Urinary bladder (tissue), 4 donors: ENCODE results near the gene RNF214. TPM values are rescaled to one million over a fixed set of nuclear protein-coding genes. Genes with fewer than 3 reads are reported as not detected.
"Not testable (repeated sequence)": the region's sequence is repeated elsewhere in the genome, so short reads cannot be mapped to it uniquely, and the experiment has no call there.

Experiments
- DNase-seq: peaks from one replicate; pipeline ENCODE4 v3.0.0-alpha.2; 2015; ENCODE audit errors: extremely low spot score
- H3K27ac ChIP-seq: one replicate; pipeline ENCODE4 v1.5.1; 2013; ENCODE audit warnings: low read depth, mild to moderate bottlenecking, moderate library complexity
- H3K36me3 ChIP-seq: one replicate; pipeline ENCODE4 v1.6.1; 2013; ENCODE audit warnings: mild to moderate bottlenecking, moderate library complexity; ENCODE audit not compliant: insufficient read depth
- H3K4me1 ChIP-seq: one replicate; pipeline ENCODE4 v1.6.1; 2013; ENCODE audit warnings: mild to moderate bottlenecking, moderate library complexity; ENCODE audit not compliant: insufficient read depth
- H3K4me3 ChIP-seq: one replicate; pipeline ENCODE4 v1.5.1; 2013; ENCODE audit warnings: low read depth, low read length
- WGBS: extraction: QIAGEN DNeasy Blood & Tissue Kit; methylation state at CpG from one replicate; pipeline ENCODE4 v1.1.7; 2013; 5-methylcytosine and 5-hydroxymethylcytosine counted together
- polyA plus RNA-seq: library from polyadenylated mRNA; stranded (reverse); fragments of 200-250 nt; gene quantifications from one replicate; pipeline ENCODE4 v1.2.3, GENCODE V29; 2013
- total RNA-seq: library from RNA; depleted of rRNA; stranded (reverse); fragments of >200 nt; gene quantifications from one replicate; pipeline ENCODE4 v1.2.3, GENCODE V29; 2014
- donor health status: healthy with polysubstance abuse.
- donor health status: healthy.

RNF214 gene
- total and polyA plus RNA-seq, 2 donors: 14.5 to 15.2 TPM

GRCh38 chr11:117251506-117251905 is 19.0 kb downstream of the RNF214 start:
- H3K27ac ChIP-seq: no peak overlapping the region
- H3K4me3 ChIP-seq: no peak overlapping the region
- H3K36me3 ChIP-seq: no peaks in the 10 kb centered on the region
- no peak for DNase-seq
- H3K4me1 ChIP-seq: no peaks in the 10 kb centered on the region
- 86% methylated on average over 10 of the region's 10 CpGs for whole genome bisulfite sequencing

GRCh38 chr11:117255966-117256365 is 23.5 kb downstream of the RNF214 start:
- Histone ChIP-seq H3K36me3 (no peaks in the 10 kb centered on the region), H3K27ac (no peak overlapping the region), H3K4me1 (no peaks in the 10 kb centered on the region), H3K4me3 (no peak overlapping the region)
- no peak for DNase-seq
- WGBS: 85% methylated on average over 3 of the region's 3 CpGs

- H3K4me1 ChIP-seq: no peaks in the 10 kb centered on the region
- H3K36me3 ChIP-seq: no peaks in the 10 kb centered on the region
- WGBS: 75% methylated on average over 2 of the region's 2 CpGs
- H3K27ac ChIP-seq: no peak overlapping the region
- DNase-seq: no peak
- H3K4me3 ChIP-seq: no peak overlapping the region
These were observed 24.1 kb downstream of the RNF214 start for GRCh38 chr11:117256573-117256972.

GRCh38 chr11:117258576-117258975 is 26.1 kb downstream of the RNF214 start:
- no peak overlapping the region for H3K4me3 ChIP-seq
- 86% methylated on average over 2 of the region's 2 CpGs for WGBS
- H3K27ac ChIP-seq: no peak overlapping the region
- H3K36me3 ChIP-seq: no peaks in the 10 kb centered on the region
- no peaks in the 10 kb centered on the region for H3K4me1 ChIP-seq
- DNase-seq: no peak

GRCh38 chr11:117259417-117259816 is 26.9 kb downstream of the RNF214 start:
- Histone ChIP-seq H3K36me3 (no peaks in the 10 kb centered on the region), H3K4me1 (no peaks in the 10 kb centered on the region), H3K4me3 (no peak overlapping the region), H3K27ac (no peak overlapping the region)
- WGBS: 55% methylated on average over 1 of the region's 1 CpG
- no peak for DNase-seq

- H3K4me3 ChIP-seq, DNase-seq, H3K27ac ChIP-seq, H3K4me1 ChIP-seq, H3K36me3 ChIP-seq: not testable (repeated sequence)
- 97% methylated on average over 7 of the region's 7 CpGs for WGBS
These were observed 32.3 kb downstream of the RNF214 start for GRCh38 chr11:117264624-117265323.

- DNase-seq: no peak
- Histone ChIP-seq H3K4me1 (no peaks in the 10 kb centered on the region), H3K27ac (no peak overlapping the region), H3K4me3 (no peak overlapping the region), H3K36me3 (no peaks in the 10 kb centered on the region)
- 81% methylated on average over 2 of the region's 2 CpGs for WGBS
These were observed 33.3 kb downstream of the RNF214 start for GRCh38 chr11:117265745-117266144.

GRCh38 chr11:117269856-117270255 is 37.4 kb downstream of the RNF214 start:
- Histone ChIP-seq H3K27ac (no peak overlapping the region), H3K4me1 (no peaks in the 10 kb centered on the region), H3K4me3 (no peak overlapping the region), H3K36me3 (no peaks in the 10 kb centered on the region)
- 78% methylated on average over 2 of the region's 2 CpGs for whole genome bisulfite sequencing
- DNase-seq: no peak

- Histone ChIP-seq H3K27ac (no peak overlapping the region), H3K4me3 (no peak overlapping the region), H3K4me1 (no peaks in the 10 kb centered on the region), H3K36me3 (no peaks in the 10 kb centered on the region)
- 95% methylated on average over 4 of the region's 4 CpGs for WGBS
- DNase-seq: no peak
These were observed 38.7 kb downstream of the RNF214 start for GRCh38 chr11:117271208-117271607.

- H3K36me3 ChIP-seq, DNase-seq, H3K4me1 ChIP-seq, H3K27ac ChIP-seq, H3K4me3 ChIP-seq: not testable (repeated sequence)
- WGBS: 97% methylated on average over 5 of the region's 5 CpGs
These were observed 39.7 kb downstream of the RNF214 start for GRCh38 chr11:117272175-117272574.

GRCh38 chr11:117273550-117274289 is 41.2 kb downstream of the RNF214 start:
- H3K4me1 ChIP-seq: no peaks in the 10 kb centered on the region
- H3K4me3 ChIP-seq: no peak overlapping the region
- 91% methylated on average over 9 of the region's 9 CpGs for WGBS
- H3K36me3 ChIP-seq: no peaks in the 10 kb centered on the region
- H3K27ac ChIP-seq: no peak overlapping the region
- no peak for DNase-seq

- no peaks in the 10 kb centered on the region for H3K36me3 ChIP-seq
These were observed 45.9 kb downstream of the RNF214 start for GRCh38 chr11:117278347-117278746.

GRCh38 chr11:117279711-117280376 is 47.4 kb downstream of the RNF214 start:
- WGBS: 73% methylated on average over 4 of the region's 4 CpGs
- Histone ChIP-seq H3K4me3 (no peak overlapping the region), H3K36me3 (no peaks in the 10 kb centered on the region), H3K27ac (no peak overlapping the region), H3K4me1 (no peaks in the 10 kb centered on the region)
- no peak for DNase-seq

More at GRCh38 chr11:117278347-117278746, 45.9 kb downstream of the RNF214 start:
- no peak overlapping the region for H3K27ac ChIP-seq
- WGBS: 78% methylated on average over 2 of the region's 2 CpGs
- no peak overlapping the region for H3K4me3 ChIP-seq
- no peak for DNase-seq
- H3K4me1 ChIP-seq: no peaks in the 10 kb centered on the region

- Histone ChIP-seq H3K4me1 (no peaks in the 10 kb centered on the region), H3K4me3 (no peak overlapping the region), H3K36me3 (no peaks in the 10 kb centered on the region), H3K27ac (no peak overlapping the region)
- no peak for DNase-seq
- WGBS: 69% methylated on average over 6 of the region's 6 CpGs
These were observed 48.7 kb downstream of the RNF214 start for GRCh38 chr11:117281159-117281558.
